Esophagus muscularis mucosa (tissue), 4 donors: ENCODE results near the gene WIPF3. TPM values are rescaled to one million over a fixed set of nuclear protein-coding genes. Genes with fewer than 3 reads are reported as not detected.

Source experiments
- DNase-seq: peaks from one replicate; pipeline ENCODE4 v3.0.0-alpha.2; 2017; ENCODE audit errors: extremely low spot score
- H3K27ac ChIP-seq, 4 donors: fragments of 200-600 bp; sonication (generic); replicated peaks in 1 of 4; 1 replicate in 3 of 4; 2 replicates in 1 of 4; pipeline ENCODE4 v1.5.1; 2016 to 2019; ENCODE audit warnings: mild to moderate bottlenecking in 1 of 4
- H3K27me3 ChIP-seq, 4 donors: fragments of 200-600 bp; sonication (generic); one replicate each; pipeline versions ENCODE4 v1.5.1 to v1.6.0; 2016 to 2019
- H3K36me3 ChIP-seq, 4 donors: fragments of 200-600 bp; sonication (generic); one replicate each; pipeline ENCODE4 v1.5.1; 2016 to 2019
- H3K4me1 ChIP-seq, 4 donors: fragments of 200-600 bp; sonication (generic); one replicate each; pipeline ENCODE4 v1.5.1; 2016 to 2019
- H3K4me3 ChIP-seq, 4 donors: fragments of 200-600 bp; sonication (generic); 1 replicate in 2 of 4; 2 replicates in 2 of 4; pipeline ENCODE4 v1.5.1; 2016 to 2019; ENCODE audit warnings: mild to moderate bottlenecking in 4 of 4, moderate library complexity in 1 of 4
- H3K9me3 ChIP-seq, 4 donors: fragments of 200-600 bp; sonication (generic); 1 replicate in 3 of 4; 2 replicates in 1 of 4; pipeline ENCODE4 v1.5.1; 2016 to 2019
- CTCF ChIP-seq, 3 experiments: fragments of 200-600 bp in 2 of 3; fragments of 450-650 bp in 1 of 3; sonication (generic) in 2 of 3; IDR thresholded peaks; one replicate each; pipeline ENCODE4 v1.5.1; 2017 to 2019; ENCODE audit warnings: antibody characterized with exemption in 3 of 3, mild to moderate bottlenecking in 2 of 3, moderate library complexity in 1 of 3
- EP300 ChIP-seq: sonication (generic); formaldehyde crosslinking; IDR thresholded peaks from one replicate; pipeline ENCODE4 v1.6.1; 2017; ENCODE audit warnings: antibody characterized with exemption
- POLR2A ChIP-seq: fragments of 450-650 bp; IDR thresholded peaks from one replicate; pipeline ENCODE4 v1.6.1; 2017; ENCODE audit warnings: antibody characterized with exemption, moderate library complexity, mild to moderate bottlenecking, low read depth
- POLR2AphosphoS5 ChIP-seq, 2 donors: sonication (generic); formaldehyde crosslinking; IDR thresholded peaks; one replicate each; pipeline ENCODE4 v1.6.1; 2017; ENCODE audit warnings: antibody characterized with exemption in 2 of 2
- WGBS: methylation state at CpG from one replicate; pipeline ENCODE4 v1.1.5; 2018; 5-methylcytosine and 5-hydroxymethylcytosine counted together
- intact Hi-C: fragments of 100-400 bp; cut with DNase I; formaldehyde crosslinking; loops from one replicate; pipeline ENCODE4 v1.15.1; 2023
- total RNA-seq, 4 donors: library from RNA; depleted of rRNA; stranded (reverse); fragments of >200 nt; gene quantifications; one replicate each; pipeline versions ENCODE4 v1.1.0 to v1.2.1, GENCODE V29; 2016

WIPF3 gene
- total RNA-seq, 4 donors from 2014 or later, result 3.3 to 10.4 (median 6.2) TPM

DNA sequence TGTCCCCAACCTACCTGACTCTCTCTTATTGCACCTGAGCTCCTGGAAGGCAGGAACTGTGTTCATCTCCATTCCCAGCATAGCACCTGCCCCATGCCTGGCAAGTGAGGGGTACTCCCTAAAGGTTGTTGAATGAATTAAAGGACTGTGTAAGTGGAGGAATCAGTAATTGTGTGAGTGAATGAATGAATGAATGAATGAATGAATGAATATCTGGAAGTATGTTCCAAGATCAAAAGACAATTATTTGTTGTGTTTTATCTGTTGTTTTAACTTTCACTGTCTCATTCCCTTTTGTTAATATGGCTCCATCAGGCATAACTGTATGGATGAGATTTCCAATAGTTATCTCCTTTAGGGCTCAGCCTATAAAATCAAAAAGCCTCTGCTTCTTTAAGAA lies 4.0 kb downstream of the WIPF3 start:
- DNase-seq, result no peak
- Histone ChIP-seq H3K27me3 (peaks cover 0 to 36% (median 5%) of the 10 kb centered on the region in 4 donors), H3K36me3 (no peaks in the 10 kb centered on the region), H3K4me3 (no peak overlapping the region), H3K9me3 (no peaks in the 10 kb centered on the region), H3K27ac (no peak overlapping the region), H3K4me1 (peaks cover 3 to 30% (median 23%) of the 10 kb centered on the region in 4 donors)
- no peak for TF ChIP-seq POLR2A
- TF ChIP-seq CTCF (IDR thresholded peaks at IDR 0.05), result no peak
- TF ChIP-seq POLR2AphosphoS5 (IDR thresholded peaks at IDR 0.05), result no peak
- TF ChIP-seq EP300, result no peak
- intact Hi-C loops, result no loop called here

DNA sequence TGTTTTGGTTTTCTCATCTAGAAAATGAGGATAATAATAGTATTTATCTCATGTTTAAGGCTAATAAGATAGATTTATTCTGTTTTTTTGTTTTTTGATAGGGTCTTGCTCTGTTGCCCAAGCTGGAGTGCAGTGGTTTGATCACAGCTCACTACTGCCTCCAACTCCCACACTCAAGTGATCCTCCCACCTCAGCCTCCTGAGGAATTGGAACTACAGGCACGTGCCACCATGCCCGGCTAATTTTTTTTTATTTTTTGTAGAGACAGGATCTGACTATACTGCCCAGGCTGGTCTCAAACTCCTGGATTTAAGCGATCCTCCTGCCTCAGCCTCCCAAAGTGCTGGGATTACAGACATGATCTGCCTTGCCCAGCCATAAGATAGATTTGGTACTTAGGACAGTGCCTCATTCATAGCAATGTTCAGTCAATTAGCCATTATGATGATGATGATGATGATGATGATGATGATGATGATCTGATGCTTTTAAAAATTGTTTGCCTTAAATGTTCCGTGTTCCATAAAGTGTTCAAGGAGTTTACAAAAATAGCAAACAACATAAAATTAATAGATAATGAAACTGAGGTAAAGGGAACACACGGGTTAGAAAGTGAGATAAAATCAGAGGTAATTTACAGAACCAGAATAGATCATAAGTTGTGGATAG lies 4.6 kb downstream of the WIPF3 start:
- Histone ChIP-seq H3K4me1 (peaks cover 3 to 28% (median 21%) of the 10 kb centered on the region in 4 donors), H3K27ac (no peak overlapping the region), H3K36me3 (no peaks in the 10 kb centered on the region), H3K27me3 (peaks cover 0 to 30% (median 5%) of the 10 kb centered on the region in 4 donors), H3K9me3 (no peaks in the 10 kb centered on the region), H3K4me3 (no peak overlapping the region)
- peak; percentile 45 for DNase-seq
- 80% methylated on average over 5 of the region's 5 CpGs for WGBS
- intact Hi-C loops, result no loop called here
- TF ChIP-seq POLR2AphosphoS5 (IDR thresholded peaks at IDR 0.05), result no peak
- no peak for TF ChIP-seq CTCF (IDR thresholded peaks at IDR 0.05)
- no peak for TF ChIP-seq EP300

- Histone ChIP-seq H3K4me3 (no peak overlapping the region), H3K27ac (no peak overlapping the region), H3K36me3 (no peaks in the 10 kb centered on the region), H3K4me1 (peaks cover 3 to 21% (median 15%) of the 10 kb centered on the region in 4 donors), H3K27me3 (peaks cover 0 to 24% (median 5%) of the 10 kb centered on the region in 4 donors), H3K9me3 (no peaks in the 10 kb centered on the region)
- intact Hi-C loops, result no loop called here
- TF ChIP-seq CTCF (IDR thresholded peaks at IDR 0.05) (no peak), POLR2A (no peak), EP300 (no peak)
- peak; percentile 78 for DNase-seq
- WGBS, result 69% methylated on average over 1 of the region's 1 CpG
These were observed 5.3 kb downstream of the WIPF3 start for GRCh38 chr7:29811586-29811985.

- no peaks in the 10 kb centered on the region for H3K36me3 ChIP-seq
- H3K4me3 ChIP-seq, result no peak overlapping the region
- no peak overlapping the region for H3K27ac ChIP-seq
- no peak for TF ChIP-seq EP300
- H3K27me3 ChIP-seq, result peaks cover 0 to 16% (median 1%) of the 10 kb centered on the region in 4 donors
- DNase-seq, result peak; percentile 34
- WGBS, result 64% methylated on average over 2 of the region's 2 CpGs
- peaks cover 0 to 14% (median 8%) of the 10 kb centered on the region in 4 donors for H3K4me1 ChIP-seq
- intact Hi-C loops, result no loop called here
- no peaks in the 10 kb centered on the region for H3K9me3 ChIP-seq
These were observed 6.0 kb downstream of the WIPF3 start for GRCh38 chr7:29812185-29812876.

DNA sequence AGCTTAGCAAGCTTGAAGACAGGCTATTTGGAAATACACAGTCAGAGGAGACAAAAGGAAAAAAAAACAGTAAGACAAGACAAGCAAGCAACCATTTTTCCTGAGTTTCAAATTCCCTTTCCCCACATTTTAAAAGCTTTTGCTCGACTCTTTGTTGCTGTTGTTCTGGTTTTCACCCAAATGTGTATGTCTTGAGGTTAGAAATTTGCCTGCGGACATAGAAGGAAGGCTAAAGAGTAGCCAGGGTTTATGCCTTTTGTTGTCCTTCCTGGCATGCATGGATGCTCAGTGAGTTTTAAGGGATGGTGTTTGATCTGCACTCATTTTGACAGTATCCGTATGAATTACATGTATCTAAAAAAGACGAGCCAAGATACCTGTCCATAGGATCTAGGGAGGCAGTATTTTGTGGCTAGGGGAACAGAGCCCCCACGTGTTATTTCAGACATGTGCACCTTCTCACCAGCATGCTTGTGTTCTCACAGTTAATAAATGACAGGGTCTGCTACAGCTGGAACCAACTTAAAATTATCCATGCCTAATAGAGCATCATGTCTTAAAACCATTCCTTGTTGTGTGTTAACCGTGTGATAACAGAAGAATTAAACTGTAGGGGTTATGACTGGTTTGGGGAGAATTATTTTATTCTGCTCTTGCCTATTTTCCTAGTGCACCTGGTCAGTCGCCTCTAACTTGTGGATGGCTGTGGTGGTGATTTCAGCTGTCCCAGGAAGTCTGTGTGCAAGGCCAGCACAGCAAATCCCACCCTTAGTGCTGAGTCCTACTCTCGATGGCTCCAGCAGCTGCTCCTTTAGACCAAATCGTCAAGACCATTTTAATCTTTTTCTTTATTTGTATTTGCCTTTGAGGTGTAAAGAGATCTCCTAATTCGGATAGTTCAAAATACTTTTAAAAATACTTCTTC lies 9.1 kb downstream of the WIPF3 start:
- DNase-seq, result peak; percentile 57
- Histone ChIP-seq H3K4me1 (peaks cover 0 to 4% (median 0%) of the 10 kb centered on the region in 4 donors), H3K9me3 (no peaks in the 10 kb centered on the region), H3K36me3 (no peaks in the 10 kb centered on the region), H3K27ac (no peak overlapping the region), H3K27me3 (no peaks in the 10 kb centered on the region), H3K4me3 (no peak overlapping the region)
- 87% methylated on average over 10 of the region's 10 CpGs for WGBS
- no peak for TF ChIP-seq CTCF (IDR thresholded peaks at IDR 0.05)
- TF ChIP-seq EP300, result no peak
- intact Hi-C loops, result no loop called here
